ENCODE data around the gene TRUB2. TPM values are rescaled to one million over a fixed set of nuclear protein-coding genes. Genes with fewer than 3 reads are reported as not detected.

TRUB2 gene
- total RNA-seq, 4 donors from 2014 or later = 7.2 to 10.5 (median 8.7) TPM

GRCh38 chr9:128362774-128363173 is 40.5 kb upstream of the TRUB2 start:
- TF ChIP-seq, protein P1, sequence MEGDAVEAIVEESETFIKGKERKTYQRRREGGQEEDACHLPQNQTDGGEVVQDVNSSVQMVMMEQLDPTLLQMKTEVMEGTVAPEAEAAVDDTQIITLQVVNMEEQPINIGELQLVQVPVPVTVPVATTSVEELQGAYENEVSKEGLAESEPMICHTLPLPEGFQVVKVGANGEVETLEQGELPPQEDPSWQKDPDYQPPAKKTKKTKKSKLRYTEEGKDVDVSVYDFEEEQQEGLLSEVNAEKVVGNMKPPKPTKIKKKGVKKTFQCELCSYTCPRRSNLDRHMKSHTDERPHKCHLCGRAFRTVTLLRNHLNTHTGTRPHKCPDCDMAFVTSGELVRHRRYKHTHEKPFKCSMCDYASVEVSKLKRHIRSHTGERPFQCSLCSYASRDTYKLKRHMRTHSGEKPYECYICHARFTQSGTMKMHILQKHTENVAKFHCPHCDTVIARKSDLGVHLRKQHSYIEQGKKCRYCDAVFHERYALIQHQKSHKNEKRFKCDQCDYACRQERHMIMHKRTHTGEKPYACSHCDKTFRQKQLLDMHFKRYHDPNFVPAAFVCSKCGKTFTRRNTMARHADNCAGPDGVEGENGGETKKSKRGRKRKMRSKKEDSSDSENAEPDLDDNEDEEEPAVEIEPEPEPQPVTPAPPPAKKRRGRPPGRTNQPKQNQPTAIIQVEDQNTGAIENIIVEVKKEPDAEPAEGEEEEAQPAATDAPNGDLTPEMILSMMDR (IDR thresholded peaks at IDR 0.05; ENCODE audit: low read depth) = no peak

DNA sequence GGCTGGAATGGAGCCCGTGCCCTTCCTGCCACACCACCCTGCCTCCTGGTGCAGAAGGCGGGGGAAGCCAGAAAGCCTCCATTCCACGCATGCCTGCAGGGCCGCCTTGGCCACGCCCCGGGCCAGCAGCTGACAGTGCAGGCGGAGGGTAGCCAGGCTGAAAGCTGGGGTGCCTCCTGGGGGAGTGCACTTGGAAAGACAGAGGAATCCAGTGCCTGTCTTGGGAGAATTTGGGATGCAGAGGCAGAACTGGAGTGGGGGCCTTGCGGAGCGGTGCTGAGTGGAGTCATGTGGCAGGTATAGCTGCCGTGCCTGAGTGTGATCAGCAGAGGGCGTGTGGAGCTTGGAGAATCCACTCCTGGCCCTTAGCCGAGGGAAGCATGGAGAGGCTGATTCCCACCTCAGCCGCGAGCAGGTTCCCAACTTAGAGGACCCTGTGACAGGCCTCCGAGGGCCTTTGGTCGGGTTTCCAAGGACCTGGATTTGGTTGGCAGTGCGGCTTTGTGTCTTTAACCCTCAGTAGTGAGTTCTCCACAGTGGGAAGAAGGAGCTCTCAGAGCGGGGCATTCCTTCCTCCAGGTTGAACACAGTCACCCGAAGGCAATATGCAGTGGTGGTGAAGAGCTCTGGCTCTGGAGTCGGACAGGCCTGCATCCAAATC is 39.9 kb upstream of the TRUB2 start:
- TF ChIP-seq, protein P1 (IDR thresholded peaks at IDR 0.05; ENCODE audit: low read depth) = no peak

DNA sequence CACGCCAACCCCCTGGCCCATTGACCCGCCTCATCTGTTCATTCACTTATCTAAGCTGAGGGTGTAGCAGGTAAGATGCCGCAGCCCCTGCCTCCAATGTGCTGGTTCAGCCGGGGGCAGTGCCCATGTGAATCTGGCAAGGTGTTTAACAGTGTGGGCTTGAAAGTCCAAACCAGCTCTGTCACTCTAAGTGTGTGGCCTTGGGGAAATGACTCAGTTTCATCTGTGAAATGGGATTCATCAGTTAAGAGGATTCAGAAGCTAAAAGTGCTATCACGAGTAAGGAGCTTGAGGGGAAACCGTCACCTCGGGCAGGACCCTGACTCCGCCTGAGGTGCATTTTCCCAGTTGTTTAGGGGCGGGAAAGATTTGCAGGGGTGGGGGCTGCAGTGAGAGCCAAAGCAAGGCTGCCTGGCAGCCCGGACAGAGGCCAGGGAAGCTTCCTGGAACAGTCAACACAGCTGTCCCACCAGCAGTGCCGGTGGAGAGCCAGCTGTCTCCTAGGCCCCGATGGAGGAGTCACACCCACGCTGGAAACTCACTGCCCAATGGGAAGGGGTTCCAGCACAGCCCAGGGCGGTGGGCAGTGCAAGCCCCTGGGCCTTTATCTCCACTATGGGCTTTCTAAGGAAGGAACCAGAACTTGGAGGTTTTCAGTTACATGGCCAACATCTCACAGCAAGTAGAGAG is 39.2 kb upstream of the TRUB2 start:
- TF ChIP-seq, protein P1 (IDR thresholded peaks at IDR 0.05; ENCODE audit: low read depth) = no peak

DNA sequence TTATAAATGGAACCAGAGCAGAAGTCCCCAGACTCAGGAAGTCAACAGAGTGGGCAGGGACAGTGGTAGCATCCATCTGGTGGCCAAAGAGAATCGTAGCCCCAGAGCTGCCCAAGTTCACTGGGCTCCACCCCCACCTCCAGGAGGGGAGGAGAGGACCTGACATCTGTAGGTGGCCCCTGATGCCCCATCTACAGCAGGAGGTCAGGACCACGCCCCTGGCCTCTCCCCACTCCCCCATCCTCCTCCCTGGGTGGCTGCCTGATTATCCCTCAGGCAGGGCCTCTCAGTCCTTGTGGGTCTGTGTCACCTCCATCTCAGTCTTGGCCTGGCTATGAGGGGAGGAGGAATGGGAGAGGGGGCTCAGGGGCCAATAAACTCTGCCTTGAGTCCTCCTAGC is 38.6 kb upstream of the TRUB2 start:
- TF ChIP-seq, protein P1 (IDR thresholded peaks at IDR 0.05; ENCODE audit: low read depth) = no peak

DNA sequence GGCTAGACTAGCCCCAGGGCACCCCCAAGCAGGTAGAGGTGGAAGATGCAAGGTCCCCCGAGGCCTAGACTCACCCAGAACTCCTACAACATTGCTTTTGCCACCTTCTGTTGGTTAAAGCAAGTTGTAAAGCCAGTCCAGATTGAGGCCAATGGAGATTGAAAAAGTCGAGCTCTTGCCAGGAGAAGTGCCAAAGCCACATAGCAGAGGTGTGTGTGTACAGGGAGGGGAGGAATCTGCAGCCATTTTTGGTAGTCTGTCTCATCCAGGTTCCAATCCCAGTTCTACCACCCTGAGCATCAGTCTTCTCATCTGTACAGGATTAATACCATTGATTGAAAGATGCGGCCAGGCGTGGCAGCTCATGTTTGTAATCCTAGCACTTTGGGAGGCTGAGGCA is 36.6 kb upstream of the TRUB2 start:
- TF ChIP-seq, protein P1 (IDR thresholded peaks at IDR 0.05; ENCODE audit: low read depth) = no peak

DNA sequence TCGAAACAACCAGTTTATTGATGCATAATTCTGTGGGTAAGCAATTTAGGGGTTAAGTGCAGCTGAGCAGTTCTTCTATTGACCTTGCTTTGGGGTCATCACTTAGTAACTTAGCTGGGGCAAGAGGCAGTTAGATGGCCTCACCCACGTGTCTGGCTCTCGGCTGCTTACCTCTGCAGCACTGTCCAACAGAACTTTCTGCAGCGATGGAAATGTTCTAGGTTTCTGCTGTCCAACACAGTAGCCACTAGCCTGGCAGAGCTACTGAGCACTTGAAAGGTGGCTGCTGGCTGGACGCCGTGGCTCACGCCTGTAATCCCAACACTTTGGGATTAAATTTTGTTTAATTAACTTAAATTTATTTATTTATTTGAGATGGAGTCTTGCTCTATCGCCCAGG is 35.8 kb upstream of the TRUB2 start:
- TF ChIP-seq, protein P1 (IDR thresholded peaks at IDR 0.05; ENCODE audit: low read depth) = no peak

DNA sequence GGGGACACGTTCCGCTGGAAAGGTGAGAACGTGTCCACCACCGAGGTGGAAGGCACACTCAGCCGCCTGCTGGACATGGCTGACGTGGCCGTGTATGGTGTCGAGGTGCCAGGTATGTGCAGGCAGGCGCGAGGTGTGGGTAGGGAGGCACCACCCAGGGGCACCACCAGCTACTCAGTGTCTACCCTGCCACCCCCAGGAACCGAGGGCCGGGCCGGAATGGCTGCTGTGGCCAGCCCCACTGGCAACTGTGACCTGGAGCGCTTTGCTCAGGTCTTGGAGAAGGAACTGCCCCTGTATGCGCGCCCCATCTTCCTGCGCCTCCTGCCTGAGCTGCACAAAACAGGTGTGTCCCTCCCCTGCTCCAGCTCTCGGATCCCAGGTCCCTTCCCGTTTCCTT is 33.2 kb upstream of the TRUB2 start:
- TF ChIP-seq, protein P1 (IDR thresholded peaks at IDR 0.05; ENCODE audit: low read depth) = no peak
